Neural cell (in vitro differentiated cells): Measurements from ENCODE around the gene OXLD1. TPM values are rescaled to one million over a fixed set of nuclear protein-coding genes. Genes with fewer than 3 reads are reported as not detected.

Experiments used
- H2AFZ ChIP-seq: fragments of 200-600, 300-800 bp; sonication (generic), shearing (Covaris generic); 2 replicates; pipeline ENCODE4 v1.6.0; 2014; ENCODE audit warnings: low read depth, mild to moderate bottlenecking, antibody characterized with exemption, low read length, moderate library complexity
- H3F3A ChIP-seq: fragments of 200-600 bp; shearing (Covaris generic); 2 replicates; pipeline ENCODE4 v1.6.1; 2016; ENCODE audit warnings: mild to moderate bottlenecking, moderate library complexity, mixed read lengths, antibody characterized with exemption, low read length; ENCODE audit not compliant: insufficient read depth, poor library complexity, severe bottlenecking
- H3K27ac ChIP-seq: fragments of 200-600, 300-800 bp; sonication (generic), shearing (Covaris generic); 2 replicates; pipeline ENCODE4 v1.5.1; 2014; ENCODE audit warnings: mild to moderate bottlenecking, low read length, moderate library complexity
- H3K27me3 ChIP-seq: fragments of 300-800, 200-600 bp; sonication (generic), shearing (Covaris generic); 2 replicates; pipeline ENCODE4 v1.6.0; 2014; ENCODE audit warnings: mild to moderate bottlenecking, low read depth, low read length, moderate library complexity; ENCODE audit not compliant: insufficient read depth
- H3K36me3 ChIP-seq: fragments of 300-800, 200-600 bp; sonication (generic), shearing (Covaris generic); 2 replicates; pipeline ENCODE4 v1.5.1; 2014; ENCODE audit warnings: mild to moderate bottlenecking, antibody characterized with exemption, low read length, moderate library complexity; ENCODE audit not compliant: insufficient read depth
- H3K4me2 ChIP-seq: fragments of 300-800, 200-600 bp; sonication (generic), shearing (Covaris generic); 2 replicates; pipeline ENCODE4 v1.6.0; 2014; ENCODE audit warnings: mild to moderate bottlenecking, low read length
- H3K4me3 ChIP-seq: fragments of 300-800, 200-600 bp; sonication (generic), shearing (Covaris generic); 2 replicates; pipeline ENCODE4 v1.5.1; 2014; ENCODE audit warnings: mild to moderate bottlenecking, low read length, moderate library complexity
- H3K79me2 ChIP-seq: fragments of 200-600 bp; shearing (Covaris generic); replicated peaks from 2 replicates; pipeline ENCODE4 v1.6.0; 2014; ENCODE audit warnings: mild to moderate bottlenecking, low read length, moderate library complexity; ENCODE audit not compliant: insufficient read depth
- H3K9ac ChIP-seq: fragments of 300-800, 200-600 bp; sonication (generic), shearing (Covaris generic); 2 replicates; pipeline ENCODE4 v1.6.1; 2016; ENCODE audit warnings: mild to moderate bottlenecking, low read length, mixed read lengths
- H3K9me2 ChIP-seq: fragments of 200-600 bp; shearing (Covaris generic); 2 replicates; pipeline ENCODE4 v1.6.1; 2016; ENCODE audit warnings: mild to moderate bottlenecking, low read length, mixed read lengths; ENCODE audit not compliant: insufficient read depth
- H3K9me3 ChIP-seq: fragments of 200-600, 300-800 bp; sonication (generic), shearing (Covaris generic); 2 replicates; pipeline ENCODE4 v1.6.1; 2016; ENCODE audit warnings: mild to moderate bottlenecking, mixed run types, low read length, moderate library complexity, mixed read lengths
- H4K20me1 ChIP-seq: fragments of 200-600 bp; shearing (Covaris generic); 2 replicates; pipeline ENCODE4 v1.6.1; 2016; ENCODE audit warnings: mild to moderate bottlenecking, mixed run types; ENCODE audit not compliant: insufficient read depth
- EP300 ChIP-seq: fragments of 450-650 bp; conservative IDR thresholded peaks from 2 replicates; pipeline ENCODE4 v1.6.1; 2014; ENCODE audit warnings: antibody characterized with exemption, mild to moderate bottlenecking, moderate library complexity; ENCODE audit not compliant: poor library complexity, severe bottlenecking
- EZH2 ChIP-seq: fragments of 200-600, 300-800 bp; shearing (Covaris generic), sonication (generic); IDR thresholded peaks from 2 replicates; pipeline ENCODE4 v1.6.1; 2014; ENCODE audit warnings: antibody characterized with exemption, low read length, borderline replicate concordance, mild to moderate bottlenecking; ENCODE audit not compliant: insufficient read depth, poor library complexity, severe bottlenecking
- MXI1 ChIP-seq: fragments of 450-650 bp; conservative IDR thresholded peaks from 2 replicates; pipeline ENCODE4 v1.6.1; 2014; ENCODE audit warnings: antibody characterized with exemption, mild to moderate bottlenecking; ENCODE audit not compliant: poor library complexity, severe bottlenecking
- POLR2AphosphoS5 ChIP-seq: IDR thresholded peaks from 2 replicates; pipeline ENCODE4 v1.6.1; 2012
- RAD21 ChIP-seq: fragments of 450-650 bp; conservative IDR thresholded peaks from 2 replicates; pipeline ENCODE4 v1.6.1; 2014; ENCODE audit warnings: antibody characterized with exemption, mild to moderate bottlenecking, moderate library complexity
- SMC3 ChIP-seq: fragments of 450-650 bp; conservative IDR thresholded peaks from 2 replicates; pipeline ENCODE4 v1.6.1; 2014; ENCODE audit warnings: antibody characterized with exemption, mild to moderate bottlenecking, moderate library complexity; ENCODE audit not compliant: poor library complexity
- TAF1 ChIP-seq: IDR thresholded peaks from 2 replicates; pipeline ENCODE4 v1.6.1; 2012; ENCODE audit warnings: low read depth
- polyA plus RNA-seq: library from polyadenylated mRNA; depleted of rRNA; stranded (reverse); fragments of >200 nt; gene quantifications from 2 replicates; pipeline ENCODE4 v1.2.3, GENCODE V29; 2014
- TF ChIP-seq, protein P1 (sequence below): IDR thresholded peaks from 2 replicates; pipeline ENCODE4 v1.6.1; 2012; ENCODE audit warnings: borderline replicate concordance
- TF ChIP-seq, protein P2 (sequence below): fragments of 450-650 bp; IDR thresholded peaks from 2 replicates; pipeline ENCODE4 v1.5.1; 2014; ENCODE audit warnings: antibody characterized with exemption, mild to moderate bottlenecking, moderate library complexity; ENCODE audit not compliant: poor library complexity, severe bottlenecking

OXLD1 gene
- polyA plus RNA-seq, 1 donor from 2014 or later: 61.0 TPM

DNA sequence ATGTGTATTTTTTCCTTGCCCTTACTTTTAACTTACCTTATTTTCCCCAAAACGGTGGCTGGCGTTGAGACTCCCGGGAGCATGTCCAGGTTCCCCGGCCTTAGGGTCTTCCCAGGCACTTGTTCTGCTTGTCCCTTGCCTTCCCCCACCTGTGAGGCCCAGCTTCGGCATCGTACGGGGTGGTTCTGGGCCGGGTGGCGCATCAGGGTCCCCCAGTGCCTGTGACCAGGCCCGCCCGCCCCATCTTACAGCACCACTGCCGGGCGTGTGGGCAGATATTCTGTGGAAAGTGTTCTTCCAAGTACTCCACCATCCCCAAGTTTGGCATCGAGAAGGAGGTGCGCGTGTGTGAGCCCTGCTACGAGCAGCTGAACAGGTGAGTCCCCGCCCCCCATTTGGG lies 24.8 kb upstream of the OXLD1 start:
- H3K27ac ChIP-seq: no peak overlapping the region
- no peak overlapping the region for H3K4me3 ChIP-seq
- no peak overlapping the region for H2AFZ ChIP-seq
- no peaks in the 10 kb centered on the region for H3K36me3 ChIP-seq
- H3K9ac ChIP-seq: no peak overlapping the region
- H3F3A ChIP-seq: no peaks in the 10 kb centered on the region
- H3K27me3 ChIP-seq: no peaks in the 10 kb centered on the region
- H4K20me1 ChIP-seq: no peaks in the 10 kb centered on the region
- H3K9me2 ChIP-seq: no peaks in the 10 kb centered on the region
- no peaks in the 10 kb centered on the region for H3K9me3 ChIP-seq
- H3K79me2 ChIP-seq: no peaks in the 10 kb centered on the region
- H3K4me2 ChIP-seq: no peak overlapping the region
- TF ChIP-seq, protein P1, sequence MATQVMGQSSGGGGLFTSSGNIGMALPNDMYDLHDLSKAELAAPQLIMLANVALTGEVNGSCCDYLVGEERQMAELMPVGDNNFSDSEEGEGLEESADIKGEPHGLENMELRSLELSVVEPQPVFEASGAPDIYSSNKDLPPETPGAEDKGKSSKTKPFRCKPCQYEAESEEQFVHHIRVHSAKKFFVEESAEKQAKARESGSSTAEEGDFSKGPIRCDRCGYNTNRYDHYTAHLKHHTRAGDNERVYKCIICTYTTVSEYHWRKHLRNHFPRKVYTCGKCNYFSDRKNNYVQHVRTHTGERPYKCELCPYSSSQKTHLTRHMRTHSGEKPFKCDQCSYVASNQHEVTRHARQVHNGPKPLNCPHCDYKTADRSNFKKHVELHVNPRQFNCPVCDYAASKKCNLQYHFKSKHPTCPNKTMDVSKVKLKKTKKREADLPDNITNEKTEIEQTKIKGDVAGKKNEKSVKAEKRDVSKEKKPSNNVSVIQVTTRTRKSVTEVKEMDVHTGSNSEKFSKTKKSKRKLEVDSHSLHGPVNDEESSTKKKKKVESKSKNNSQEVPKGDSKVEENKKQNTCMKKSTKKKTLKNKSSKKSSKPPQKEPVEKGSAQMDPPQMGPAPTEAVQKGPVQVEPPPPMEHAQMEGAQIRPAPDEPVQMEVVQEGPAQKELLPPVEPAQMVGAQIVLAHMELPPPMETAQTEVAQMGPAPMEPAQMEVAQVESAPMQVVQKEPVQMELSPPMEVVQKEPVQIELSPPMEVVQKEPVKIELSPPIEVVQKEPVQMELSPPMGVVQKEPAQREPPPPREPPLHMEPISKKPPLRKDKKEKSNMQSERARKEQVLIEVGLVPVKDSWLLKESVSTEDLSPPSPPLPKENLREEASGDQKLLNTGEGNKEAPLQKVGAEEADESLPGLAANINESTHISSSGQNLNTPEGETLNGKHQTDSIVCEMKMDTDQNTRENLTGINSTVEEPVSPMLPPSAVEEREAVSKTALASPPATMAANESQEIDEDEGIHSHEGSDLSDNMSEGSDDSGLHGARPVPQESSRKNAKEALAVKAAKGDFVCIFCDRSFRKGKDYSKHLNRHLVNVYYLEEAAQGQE: no peak

DNA sequence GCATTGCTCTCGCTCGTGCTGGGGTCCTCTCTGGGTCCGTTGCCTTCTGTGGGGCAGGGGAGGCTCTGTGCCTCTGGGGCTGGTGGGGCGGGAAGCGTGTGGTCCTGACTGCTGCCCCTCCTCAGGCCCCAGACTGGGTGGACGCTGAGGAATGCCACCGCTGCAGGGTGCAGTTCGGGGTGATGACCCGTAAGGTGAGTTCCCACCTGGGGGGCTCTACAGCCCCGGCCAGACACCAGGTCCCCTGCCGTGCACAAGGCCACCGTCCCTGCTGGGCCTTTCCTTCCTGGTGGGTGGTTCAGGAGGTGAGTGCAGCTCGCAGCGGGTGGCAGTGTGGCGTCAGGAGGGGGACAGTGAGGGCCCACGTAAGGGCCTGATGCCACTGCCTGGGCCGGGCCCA lies 24.1 kb upstream of the OXLD1 start:
- Histone ChIP-seq H3K9ac (no peak overlapping the region), H3K4me3 (no peak overlapping the region), H3K79me2 (peaks cover 1% of the 10 kb centered on the region), H3K9me3 (no peaks in the 10 kb centered on the region), H3K9me2 (no peaks in the 10 kb centered on the region), H4K20me1 (no peaks in the 10 kb centered on the region), H3K4me2 (no peak overlapping the region), H3F3A (no peaks in the 10 kb centered on the region), H3K27me3 (no peaks in the 10 kb centered on the region), H2AFZ (no peak overlapping the region), H3K36me3 (no peaks in the 10 kb centered on the region), H3K27ac (no peak overlapping the region)
- TF ChIP-seq RAD21: no peak
- no peak for TF ChIP-seq MXI1
- TF ChIP-seq POLR2AphosphoS5: no peak
- no peak for TF ChIP-seq EZH2
- no peak for TF ChIP-seq EP300
- TF ChIP-seq TAF1: no peak
- no peak for TF ChIP-seq SMC3
- TF ChIP-seq, protein P1: no peak
- TF ChIP-seq, protein P2, sequence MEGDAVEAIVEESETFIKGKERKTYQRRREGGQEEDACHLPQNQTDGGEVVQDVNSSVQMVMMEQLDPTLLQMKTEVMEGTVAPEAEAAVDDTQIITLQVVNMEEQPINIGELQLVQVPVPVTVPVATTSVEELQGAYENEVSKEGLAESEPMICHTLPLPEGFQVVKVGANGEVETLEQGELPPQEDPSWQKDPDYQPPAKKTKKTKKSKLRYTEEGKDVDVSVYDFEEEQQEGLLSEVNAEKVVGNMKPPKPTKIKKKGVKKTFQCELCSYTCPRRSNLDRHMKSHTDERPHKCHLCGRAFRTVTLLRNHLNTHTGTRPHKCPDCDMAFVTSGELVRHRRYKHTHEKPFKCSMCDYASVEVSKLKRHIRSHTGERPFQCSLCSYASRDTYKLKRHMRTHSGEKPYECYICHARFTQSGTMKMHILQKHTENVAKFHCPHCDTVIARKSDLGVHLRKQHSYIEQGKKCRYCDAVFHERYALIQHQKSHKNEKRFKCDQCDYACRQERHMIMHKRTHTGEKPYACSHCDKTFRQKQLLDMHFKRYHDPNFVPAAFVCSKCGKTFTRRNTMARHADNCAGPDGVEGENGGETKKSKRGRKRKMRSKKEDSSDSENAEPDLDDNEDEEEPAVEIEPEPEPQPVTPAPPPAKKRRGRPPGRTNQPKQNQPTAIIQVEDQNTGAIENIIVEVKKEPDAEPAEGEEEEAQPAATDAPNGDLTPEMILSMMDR: no peak
